Mesodermal cell (in vitro differentiated cells): ENCODE measurements around the gene GIMAP2.
"Not testable (repeated sequence)": the region's sequence is repeated elsewhere in the genome, so short reads cannot be mapped to it uniquely, and the experiment has no call there.

Experiments used
- H3K27ac ChIP-seq: 2 replicates; pipeline ENCODE4 v1.7.0; 2013; ENCODE audit warnings: mild to moderate bottlenecking, low read depth, low read length, moderate library complexity; ENCODE audit not compliant: severe bottlenecking
- H3K36me3 ChIP-seq: 2 replicates; pipeline ENCODE4 v1.7.1; 2013; ENCODE audit warnings: mild to moderate bottlenecking, low read length, moderate library complexity; ENCODE audit not compliant: control insufficient read depth, insufficient read depth
- H3K4me1 ChIP-seq: one replicate; pipeline ENCODE4 v1.7.1; 2013; ENCODE audit warnings: mild to moderate bottlenecking, low read length; ENCODE audit not compliant: insufficient read depth, control insufficient read depth, poor library complexity, severe bottlenecking
- H3K4me3 ChIP-seq: 2 replicates; pipeline ENCODE4 v1.7.0; 2013; ENCODE audit warnings: low read length, control low read depth, mild to moderate bottlenecking; ENCODE audit not compliant: insufficient read depth, poor library complexity, severe bottlenecking; ENCODE audit errors: extremely low read depth
- H3K9me3 ChIP-seq: 2 replicates; pipeline ENCODE4 v1.7.1; 2013; ENCODE audit warnings: mild to moderate bottlenecking, low read length, moderate library complexity; ENCODE audit not compliant: control insufficient read depth
- WGBS, 2 experiments: methylation state at CpG; one replicate each; pipeline ENCODE4 v1.1.5; 2013; ENCODE audit warnings: missing lambda C conversion rate in 2 of 2; ENCODE audit not compliant: insufficient coverage in 2 of 2; 5-methylcytosine and 5-hydroxymethylcytosine counted together

Gene GIMAP2

GRCh38 chr7:150662821-150663220 is 22.7 kb upstream of the GIMAP2 start:
- not testable (repeated sequence) for H3K27ac ChIP-seq, H3K9me3 ChIP-seq, H3K4me3 ChIP-seq, H3K36me3 ChIP-seq, H3K4me1 ChIP-seq

- H3K4me3 ChIP-seq = no peak overlapping the region
- H3K36me3 ChIP-seq = no peaks in the 10 kb centered on the region
- peaks cover under 1% of the 10 kb centered on the region for H3K9me3 ChIP-seq
- WGBS, 2 experiments = 87% methylated on average over 2 of the region's 4 CpGs; no CpG with 5 or more reads in 1 of the 2 experiments
- H3K27ac ChIP-seq = no peak overlapping the region
- no peaks in the 10 kb centered on the region for H3K4me1 ChIP-seq
These were observed 21.6 kb upstream of the GIMAP2 start for GRCh38 chr7:150663802-150664494.

GRCh38 chr7:150665089-150665748 is 20.3 kb upstream of the GIMAP2 start:
- Histone ChIP-seq H3K9me3 (no peaks in the 10 kb centered on the region), H3K36me3 (no peaks in the 10 kb centered on the region), H3K4me1 (no peaks in the 10 kb centered on the region), H3K4me3 (no peak overlapping the region), H3K27ac (no peak overlapping the region)
- 86% methylated on average over 4 to 5 of the region's 9 CpGs for WGBS, 2 experiments

GRCh38 chr7:150665896-150666295 is 19.6 kb upstream of the GIMAP2 start:
- H3K4me3 ChIP-seq = no peak overlapping the region
- no peak overlapping the region for H3K27ac ChIP-seq
- H3K9me3 ChIP-seq = no peaks in the 10 kb centered on the region
- H3K36me3 ChIP-seq = no peaks in the 10 kb centered on the region
- no peaks in the 10 kb centered on the region for H3K4me1 ChIP-seq
- WGBS, 2 experiments = 93 to 95% methylated on average over 2 of the region's 2 CpGs

- no peak overlapping the region for H3K4me3 ChIP-seq
- H3K9me3 ChIP-seq = no peaks in the 10 kb centered on the region
- H3K27ac ChIP-seq = no peak overlapping the region
- no peaks in the 10 kb centered on the region for H3K4me1 ChIP-seq
- no peaks in the 10 kb centered on the region for H3K36me3 ChIP-seq
These were observed 19.1 kb upstream of the GIMAP2 start for GRCh38 chr7:150666412-150666811.

- H3K4me3 ChIP-seq = no peak overlapping the region
- no peak overlapping the region for H3K27ac ChIP-seq
- no peaks in the 10 kb centered on the region for H3K9me3 ChIP-seq
- H3K4me1 ChIP-seq = no peaks in the 10 kb centered on the region
- H3K36me3 ChIP-seq = no peaks in the 10 kb centered on the region
- WGBS, 2 experiments = no CpG with 5 or more reads among the region's 1 CpG
These were observed 17.0 kb upstream of the GIMAP2 start for GRCh38 chr7:150668472-150668911.

GRCh38 chr7:150668977-150669376 is 16.5 kb upstream of the GIMAP2 start:
- H3K9me3 ChIP-seq = no peaks in the 10 kb centered on the region
- H3K4me1 ChIP-seq = no peaks in the 10 kb centered on the region
- H3K27ac ChIP-seq = no peak overlapping the region
- no peak overlapping the region for H3K4me3 ChIP-seq
- H3K36me3 ChIP-seq = no peaks in the 10 kb centered on the region

- not testable (repeated sequence) for H3K9me3 ChIP-seq, H3K4me3 ChIP-seq, H3K4me1 ChIP-seq, H3K36me3 ChIP-seq, H3K27ac ChIP-seq
- 75 to 93% methylated on average over 2 to 4 of the region's 7 CpGs for WGBS, 2 experiments
These were observed 13.5 kb upstream of the GIMAP2 start for GRCh38 chr7:150671798-150672585.

GRCh38 chr7:150675714-150676113 is 9.8 kb upstream of the GIMAP2 start:
- no peaks in the 10 kb centered on the region for H3K36me3 ChIP-seq
- H3K4me1 ChIP-seq = no peaks in the 10 kb centered on the region
- H3K27ac ChIP-seq = no peak overlapping the region
- no peak overlapping the region for H3K4me3 ChIP-seq
- WGBS, 2 experiments = 100% methylated on average over 2 of the region's 2 CpGs; no CpG with 5 or more reads in 1 of the 2 experiments
- H3K9me3 ChIP-seq = no peaks in the 10 kb centered on the region

GRCh38 chr7:150676276-150676675 is 9.2 kb upstream of the GIMAP2 start:
- H3K36me3 ChIP-seq, H3K9me3 ChIP-seq, H3K4me3 ChIP-seq, H3K4me1 ChIP-seq, H3K27ac ChIP-seq: not testable (repeated sequence)

GRCh38 chr7:150676854-150677253 is 8.7 kb upstream of the GIMAP2 start:
- not testable (repeated sequence) for H3K36me3 ChIP-seq, H3K27ac ChIP-seq, H3K9me3 ChIP-seq, H3K4me1 ChIP-seq, H3K4me3 ChIP-seq
- no CpG with 5 or more reads among the region's 3 CpGs for WGBS, 2 experiments
